Tibial nerve (tissue), 4 donors: ENCODE data around the gene SLIT3. TPM values are rescaled to one million over a fixed set of nuclear protein-coding genes. Genes with fewer than 3 reads are reported as not detected.

Experiments
- DNase-seq, 2 donors: peaks; one replicate each; pipeline ENCODE4 v3.0.0-alpha.2; 2019; ENCODE audit warnings: low spot score in 2 of 2
- H3K27ac ChIP-seq, 4 donors: fragments of 200-600 bp; sonication (generic) in 3 of 4; one replicate each; pipeline ENCODE4 v1.5.1; 2017 to 2019; ENCODE audit warnings: mild to moderate bottlenecking in 1 of 4
- H3K27me3 ChIP-seq, 2 donors: fragments of 200-600 bp; sonication (generic) in 1 of 2; one replicate each; pipeline versions ENCODE4 v1.5.1 to v1.6.0; 2017 to 2019
- H3K36me3 ChIP-seq, 3 donors: fragments of 200-600 bp; sonication (generic); one replicate each; pipeline ENCODE4 v1.5.1; 2018 to 2019
- H3K4me1 ChIP-seq, 4 donors: fragments of 200-600 bp; sonication (generic) in 3 of 4; one replicate each; pipeline ENCODE4 v1.5.1; 2017 to 2019
- H3K4me3 ChIP-seq, 4 donors: fragments of 200-600 bp; sonication (generic) in 3 of 4; one replicate each; pipeline ENCODE4 v1.5.1; 2017 to 2019; ENCODE audit warnings: mild to moderate bottlenecking in 1 of 4, moderate library complexity in 1 of 4
- H3K9me3 ChIP-seq, 4 donors: fragments of 200-600 bp; sonication (generic) in 3 of 4; one replicate each; pipeline ENCODE4 v1.5.1; 2017 to 2019
- CTCF ChIP-seq, 5 experiments: fragments of 200-600 bp in 3 of 5; fragments of 450-650 bp in 2 of 5; sonication (generic) in 3 of 5; IDR thresholded peaks; one replicate each; pipeline ENCODE4 v1.5.1; 2016 to 2019; ENCODE audit warnings: antibody characterized with exemption in 5 of 5, mild to moderate bottlenecking in 3 of 5, moderate library complexity in 2 of 5
- EP300 ChIP-seq, 2 donors: sonication (generic); formaldehyde crosslinking; IDR thresholded peaks; one replicate each; pipeline ENCODE4 v1.6.1; 2017; ENCODE audit warnings: antibody characterized with exemption in 2 of 2, mild to moderate bottlenecking in 1 of 2
- POLR2A ChIP-seq, 2 donors: fragments of 450-650 bp; IDR thresholded peaks; one replicate each; pipeline ENCODE4 v1.6.1; 2017; ENCODE audit warnings: antibody characterized with exemption in 2 of 2, mild to moderate bottlenecking in 2 of 2, moderate library complexity in 2 of 2
- WGBS, 2 donors: methylation state at CpG; one replicate each; pipeline ENCODE4 v1.1.5; 2018; 5-methylcytosine and 5-hydroxymethylcytosine counted together
- total RNA-seq, 4 donors: library from RNA; depleted of rRNA; stranded (reverse); fragments of >200 nt; gene quantifications; one replicate each; pipeline ENCODE4 v1.1.0, GENCODE V29; 2016

The SLIT3 gene
- total RNA-seq, 4 donors from 2014 or later = 16.6 to 39.0 (median 20.2) TPM

GRCh38 chr5:168833383-168833782 is 467.6 kb downstream of the SLIT3 start:
- H3K36me3 ChIP-seq = no peaks in the 10 kb centered on the region
- DNase-seq = no peak
- no peaks in the 10 kb centered on the region for H3K4me1 ChIP-seq
- no peaks in the 10 kb centered on the region for H3K27me3 ChIP-seq
- H3K27ac ChIP-seq = no peak overlapping the region
- H3K9me3 ChIP-seq = no peaks in the 10 kb centered on the region
- TF ChIP-seq POLR2A (IDR thresholded peaks at IDR 0.05) (no peak), EP300 (IDR thresholded peaks at IDR 0.05) (no peak), CTCF (IDR thresholded peaks at IDR 0.05) (no peak)
- H3K4me3 ChIP-seq = no peak overlapping the region
- 46 to 51% methylated on average over 3 of the region's 3 CpGs for WGBS, 2 donors

- H3K27ac ChIP-seq = no peak overlapping the region
- DNase-seq = no peak
- 91% methylated on average over 6 of the region's 6 CpGs for WGBS, 2 donors
- no peak overlapping the region for H3K4me3 ChIP-seq
- H3K36me3 ChIP-seq = no peaks in the 10 kb centered on the region
- TF ChIP-seq EP300 (IDR thresholded peaks at IDR 0.05) = no peak
- TF ChIP-seq POLR2A (IDR thresholded peaks at IDR 0.05) = no peak
- TF ChIP-seq CTCF (IDR thresholded peaks at IDR 0.05) = no peak
- H3K27me3 ChIP-seq = no peaks in the 10 kb centered on the region
- no peaks in the 10 kb centered on the region for H3K4me1 ChIP-seq
- no peaks in the 10 kb centered on the region for H3K9me3 ChIP-seq
Observed at GRCh38 chr5:168832308-168832707, 468.6 kb downstream of the SLIT3 start.

- Histone ChIP-seq H3K4me1 (no peaks in the 10 kb centered on the region), H3K27me3 (no peaks in the 10 kb centered on the region), H3K4me3 (no peak overlapping the region), H3K36me3 (no peaks in the 10 kb centered on the region), H3K9me3 (no peaks in the 10 kb centered on the region), H3K27ac (no peak overlapping the region)
- WGBS, 2 donors = 66 to 74% methylated on average over 7 of the region's 7 CpGs
- TF ChIP-seq EP300 (IDR thresholded peaks at IDR 0.05) (no peak), POLR2A (IDR thresholded peaks at IDR 0.05) (no peak), CTCF (IDR thresholded peaks at IDR 0.05) (no peak)
- no peak for DNase-seq
Observed at GRCh38 chr5:168831383-168831782, 469.6 kb downstream of the SLIT3 start.

GRCh38 chr5:168830833-168831232 is 470.1 kb downstream of the SLIT3 start:
- Histone ChIP-seq H3K9me3 (no peaks in the 10 kb centered on the region), H3K27me3 (no peaks in the 10 kb centered on the region), H3K36me3 (no peaks in the 10 kb centered on the region), H3K27ac (no peak overlapping the region), H3K4me3 (no peak overlapping the region), H3K4me1 (peaks cover 0 to 2% (median 0%) of the 10 kb centered on the region in 4 donors)
- DNase-seq = no peak
- TF ChIP-seq POLR2A (IDR thresholded peaks at IDR 0.05) = no peak
- TF ChIP-seq EP300 (IDR thresholded peaks at IDR 0.05) = no peak
- no peak for TF ChIP-seq CTCF (IDR thresholded peaks at IDR 0.05)
- 60 to 74% methylated on average over 3 of the region's 3 CpGs for WGBS, 2 donors

GRCh38 chr5:168829922-168830417 is 471.0 kb downstream of the SLIT3 start:
- Histone ChIP-seq H3K36me3 (no peaks in the 10 kb centered on the region), H3K27ac (no peak overlapping the region), H3K9me3 (no peaks in the 10 kb centered on the region), H3K4me3 (no peak overlapping the region), H3K27me3 (no peaks in the 10 kb centered on the region), H3K4me1 (peaks cover 0 to 3% (median 0%) of the 10 kb centered on the region in 4 donors)
- WGBS, 2 donors = 78 to 95% methylated on average over 4 of the region's 4 CpGs
- DNase-seq = no peak
- no peak for TF ChIP-seq CTCF (IDR thresholded peaks at IDR 0.05)
- TF ChIP-seq EP300 (IDR thresholded peaks at IDR 0.05) = no peak
- TF ChIP-seq POLR2A (IDR thresholded peaks at IDR 0.05) = no peak
